IMR-90 (cell line): ENCODE measurements around the gene NTM. TPM values are rescaled to one million over a fixed set of nuclear protein-coding genes. Genes with fewer than 3 reads are reported as not detected.

Experiments used
- ATAC-seq: fragments of 200-7000 bp; cut with Tn5 transposase; 2 replicates; pipeline ENCODE4 v1.9.1; 2020; ENCODE audit warnings: low read depth, mild to moderate bottlenecking, moderate library complexity
- BruUV-seq: library from RNA; stranded (reverse); fragments of 400-500 nt; replicated peaks from 2 replicates; lab custom pipeline; 2021; lab: Mats Ljungman, UMichigan
- CTCF ChIA-PET: fragments of 300-600 bp; formaldehyde crosslinking; extraction: SDS; loops from one replicate; lab custom pipeline; 2021; ENCODE audit warnings: antibody characterized with exemption; lab: Yijun Ruan, JAX
- POLR2A ChIA-PET: fragments of 300-600 bp; sonication (Branson Sonifier 250); formaldehyde crosslinking; loops from one replicate; lab custom pipeline; 2022; ENCODE audit warnings: antibody characterized with exemption; ENCODE audit not compliant: unreplicated experiment; lab: Charles Lee
- DNase-seq: peaks from one replicate; pipeline ENCODE4 v3.0.0; 2013
- H2AFZ ChIP-seq: replicated peaks from 2 replicates; pipeline ENCODE3; 2013; ENCODE audit warnings: low read length, mild to moderate bottlenecking; ENCODE audit not compliant: poor library complexity
- H2AK5ac ChIP-seq: 2 replicates; pipeline ENCODE4 v1.6.1; 2013; ENCODE audit warnings: low read depth, low read length, inconsistent platforms
- H2AK9ac ChIP-seq: replicated peaks from 2 replicates; pipeline ENCODE3; 2013; ENCODE audit warnings: mild to moderate bottlenecking, low read depth, low read length, moderate library complexity; ENCODE audit not compliant: poor library complexity
- H2BK120ac ChIP-seq: 2 replicates; pipeline ENCODE4 v1.6.1; 2013; ENCODE audit warnings: low read depth, low read length, inconsistent platforms
- H2BK15ac ChIP-seq: 3 replicates; pipeline ENCODE4 v1.6.1; 2013; ENCODE audit warnings: low read depth, low read length, inconsistent platforms
- H2BK20ac ChIP-seq: 2 replicates; pipeline ENCODE4 v1.6.1; 2013; ENCODE audit warnings: low read depth, mild to moderate bottlenecking, inconsistent platforms, low read length, moderate library complexity
- H2BK5ac ChIP-seq: 2 replicates; pipeline ENCODE4 v1.6.1; 2013; ENCODE audit warnings: mild to moderate bottlenecking, low read depth, low read length, inconsistent platforms; ENCODE audit not compliant: poor library complexity, severe bottlenecking
- H3K14ac ChIP-seq: replicated peaks from 2 replicates; pipeline ENCODE4 v1.6.1; 2013; ENCODE audit warnings: low read depth, low read length, inconsistent platforms
- H3K18ac ChIP-seq: 2 replicates; pipeline ENCODE4 v1.6.1; 2013; ENCODE audit warnings: low read depth, low read length, control low read depth
- H3K23ac ChIP-seq: 2 replicates; pipeline ENCODE4 v1.6.1; 2013; ENCODE audit warnings: low read depth, low read length, inconsistent platforms
- H3K27ac ChIP-seq: 2 replicates; pipeline ENCODE4 v1.5.1; 2013; ENCODE audit warnings: mild to moderate bottlenecking, control low read depth, low read length; ENCODE audit not compliant: insufficient read depth
- H3K27me3 ChIP-seq: 2 replicates; pipeline ENCODE4 v1.6.1; 2013; ENCODE audit warnings: low read length; ENCODE audit not compliant: control insufficient read depth, insufficient read depth
- H3K36me3 ChIP-seq: 2 replicates; pipeline ENCODE4 v1.6.1; 2013; ENCODE audit warnings: low read length, mixed read lengths; ENCODE audit not compliant: control insufficient read depth, insufficient read depth
- H3K4ac ChIP-seq: 2 replicates; pipeline ENCODE4 v1.6.1; 2013; ENCODE audit warnings: low read depth, low read length, inconsistent platforms
- H3K4me1 ChIP-seq: 2 replicates; pipeline ENCODE4 v1.6.1; 2013; ENCODE audit warnings: low read length, mixed read lengths; ENCODE audit not compliant: control insufficient read depth, insufficient read depth
- H3K4me2 ChIP-seq: 2 replicates; pipeline ENCODE4 v1.6.1; 2013; ENCODE audit warnings: low read depth, mild to moderate bottlenecking, control low read depth, low read length, moderate library complexity
- H3K4me3 ChIP-seq: 2 replicates; pipeline ENCODE4 v1.5.1; 2013; ENCODE audit warnings: low read depth, mild to moderate bottlenecking, control low read depth, low read length, moderate library complexity; ENCODE audit not compliant: insufficient read depth
- H3K56ac ChIP-seq: 2 replicates; pipeline ENCODE4 v1.6.1; 2013; ENCODE audit warnings: low read length, inconsistent platforms; ENCODE audit not compliant: insufficient read depth; ENCODE audit errors: extremely low read depth
- H3K79me1 ChIP-seq, 2 experiments: 2 replicates each; pipeline ENCODE4 v1.6.1; 2013; ENCODE audit warnings: low read length in 2 of 2, inconsistent platforms in 1 of 2, low read depth in 1 of 2
- H3K9ac ChIP-seq: 2 replicates; pipeline ENCODE4 v1.6.1; 2013; ENCODE audit warnings: low read depth, low read length, control low read depth
- H3K9me1 ChIP-seq: 2 replicates; pipeline ENCODE4 v1.6.1; 2013; ENCODE audit warnings: low read length, inconsistent platforms; ENCODE audit not compliant: insufficient read depth
- H3K9me3 ChIP-seq: 2 replicates; pipeline ENCODE4 v1.6.1; 2013; ENCODE audit warnings: low read length; ENCODE audit not compliant: control insufficient read depth, insufficient read depth
- H4K20me1 ChIP-seq: 2 replicates; pipeline ENCODE4 v1.6.1; 2013; ENCODE audit warnings: low read length, inconsistent platforms; ENCODE audit not compliant: insufficient read depth
- H4K5ac ChIP-seq: 2 replicates; pipeline ENCODE4 v1.6.1; 2013; ENCODE audit warnings: mild to moderate bottlenecking, low read depth, low read length, control low read depth
- H4K8ac ChIP-seq, 2 experiments: 2 replicates each; pipeline ENCODE4 v1.6.1; 2013; ENCODE audit warnings: low read depth in 2 of 2, low read length in 2 of 2, control low read depth in 1 of 2, inconsistent platforms in 1 of 2
- H4K91ac ChIP-seq: 2 replicates; pipeline ENCODE4 v1.6.1; 2013; ENCODE audit warnings: low read depth, low read length, inconsistent platforms; ENCODE audit not compliant: insufficient read depth
- CHD1 ChIP-seq: IDR thresholded peaks from 2 replicates; pipeline ENCODE4 v1.6.1; 2012; ENCODE audit warnings: low read depth, low read length, improper control_type of control experiment
- CTCF ChIP-seq: conservative IDR thresholded peaks from 2 replicates; pipeline ENCODE4 v1.5.1; 2012; ENCODE audit warnings: mild to moderate bottlenecking, low read depth, low read length, improper control_type of control experiment
- ELK1 ChIP-seq: fragments of 150-350 bp; IDR thresholded peaks from 2 replicates; pipeline ENCODE4 v1.6.1; 2016; ENCODE audit warnings: low read depth, mild to moderate bottlenecking, low read length, moderate library complexity, borderline replicate concordance
- FOS ChIP-seq: fragments of 150-350 bp; IDR thresholded peaks from 2 replicates; pipeline ENCODE4 v1.6.1; 2016; ENCODE audit warnings: low read depth, low read length
- MAFK ChIP-seq: IDR thresholded peaks from 2 replicates; pipeline ENCODE4 v1.6.1; 2012; ENCODE audit warnings: low read depth, low read length, improper control_type of control experiment
- MAZ ChIP-seq: IDR thresholded peaks from 2 replicates; pipeline ENCODE4 v1.6.1; 2012; ENCODE audit warnings: low read depth, mild to moderate bottlenecking, low read length, improper control_type of control experiment, moderate library complexity, borderline replicate concordance
- MXI1 ChIP-seq: IDR thresholded peaks from 2 replicates; pipeline ENCODE4 v1.6.1; 2012; ENCODE audit warnings: low read depth, mild to moderate bottlenecking, low read length, moderate library complexity, borderline replicate concordance
- RAD21 ChIP-seq: IDR thresholded peaks from 2 replicates; pipeline ENCODE4 v1.6.1; 2012; ENCODE audit warnings: low read length, improper control_type of control experiment
- RCOR1 ChIP-seq: IDR thresholded peaks from 2 replicates; pipeline ENCODE4 v1.6.1; 2012; ENCODE audit warnings: mild to moderate bottlenecking, low read length, improper control_type of control experiment; ENCODE audit not compliant: insufficient replicate concordance
- RFX5 ChIP-seq: IDR thresholded peaks from 2 replicates; pipeline ENCODE4 v1.8.0; 2012; ENCODE audit warnings: low read depth, mild to moderate bottlenecking, low read length, moderate library complexity
- SMC3 ChIP-seq: fragments of 150-350 bp; IDR thresholded peaks from 2 replicates; pipeline ENCODE4 v1.6.1; 2016; ENCODE audit warnings: low read depth, mild to moderate bottlenecking, antibody characterized with exemption, low read length, moderate library complexity
- USF2 ChIP-seq: fragments of 150-350 bp; IDR thresholded peaks from 2 replicates; pipeline ENCODE4 v1.6.1; 2017; ENCODE audit warnings: mild to moderate bottlenecking, antibody characterized with exemption, low read length, low read depth
- WGBS, 2 experiments: methylation state at CpG; one replicate each; pipeline versions ENCODE4 v1.1.5 to v1.1.7; 2013; ENCODE audit warnings: missing lambda C conversion rate in 2 of 2; ENCODE audit not compliant: insufficient read length in 1 of 2; ENCODE audit errors: extremely low coverage in 2 of 2; 5-methylcytosine and 5-hydroxymethylcytosine counted together
- dilution Hi-C: fragments of 300-500 bp; cut with HindIII; formaldehyde crosslinking; loops from one replicate; pipeline ENCODE4 v1.14.3; 2018; ENCODE audit warnings: low sequenced_read_pairs; ENCODE audit not compliant: unreplicated experiment
- in situ Hi-C: fragments of 300-500 bp; cut with MboI; formaldehyde crosslinking; loops from 3 replicates; pipeline ENCODE4 v1.14.3; 2019; ENCODE audit warnings: low sequenced_read_pairs, inconsistent platforms, mixed read lengths
- intact Hi-C: fragments of 100-400 bp; cut with micrococcal nuclease; formaldehyde crosslinking; loops from 2 replicates; pipeline ENCODE4 v1.10.0; 2022
- polyA plus RNA-seq, 3 experiments: library from polyadenylated mRNA; depleted of rRNA; stranded (reverse); fragments of >200 nt; gene quantifications; 2 replicates each; pipeline ENCODE4 v1.2.3, GENCODE V29; 2012; ENCODE audit warnings: low replicate concordance in 1 of 3
- total RNA-seq: library from RNA; depleted of rRNA; stranded (reverse); fragments of >200 nt; gene quantifications from 2 replicates; pipeline ENCODE4 v1.2.3, GENCODE V29; 2012

NTM gene
- total and polyA plus RNA-seq, 2 of the 4 experiments (the other 2 are of a cell fraction), result 19.5 to 25.5 TPM

GRCh38 chr11:132022285-132022684 is 651.9 kb downstream of the NTM start:
- Histone ChIP-seq H4K20me1 (no peaks in the 10 kb centered on the region), H3K4me2 (0 out of 2 replicates have a peak overlapping the region, but pooled peaks have one; percentile 40), H3K9ac (no peak overlapping the region), H4K5ac (no peak overlapping the region), H3K9me1 (peaks cover 5% of the 10 kb centered on the region), H3K9me3 (no peaks in the 10 kb centered on the region), H3K14ac (no peak overlapping the region), H2BK20ac (no peak overlapping the region), H2AK9ac (no peak overlapping the region), H3K56ac (no peak overlapping the region), H3K4me1 (peaks cover 17% of the 10 kb centered on the region), H3K23ac (0 out of 2 replicates have a peak overlapping the region, but pooled peaks have one; percentile 46), H3K18ac (peak overlapping the region; percentile 52; the same call in 1 of the 2 replicates), H3K36me3 (no peaks in the 10 kb centered on the region), H2AFZ (no peak overlapping the region), H2AK5ac (no peak overlapping the region), H3K4me3 (no peak overlapping the region), H3K27me3 (no peaks in the 10 kb centered on the region), H2BK15ac (no peak overlapping the region), H3K4ac (no peak overlapping the region), H4K91ac (no peak overlapping the region), H4K8ac (0 out of 4 replicates have a peak overlapping the region, but pooled peaks of 1 of the 2 experiments have one; percentile 18), H3K27ac (no peak overlapping the region), H2BK5ac (no peak overlapping the region), H3K79me1 (peaks cover 11 to 25% of the 10 kb centered on the region in 2 experiments), H2BK120ac (peak overlapping the region; percentile 16; the same call in 1 of the 2 replicates)
- no TSS peak for BruUV-seq
- dilution Hi-C loops (no loop called here), intact Hi-C loops (no loop called here), in situ Hi-C loops (no loop called here)
- ATAC-seq, result no peak
- DNase-seq, result no peak
- CTCF ChIA-PET, result interaction anchor here (0.8 kb wide), 1 partner anchor 105 kb away, joined by 5 read pairs; no protein-coding TSS in a partner anchor
- no CpG with 5 or more reads among the region's 5 CpGs for WGBS, 2 experiments
- POLR2A ChIA-PET, result no interaction called here
- TF ChIP-seq RAD21 (no peak), CTCF (no peak), FOS (no peak), USF2 (no peak), MXI1 (no peak), RCOR1 (no peak), SMC3 (no peak), CHD1 (no peak), MAFK (no peak), RFX5 (no peak), MAZ (no peak), ELK1 (no peak)
